Lung (tissue), 13 donors: ENCODE data around the gene ROCK1. TPM values are rescaled to one million over a fixed set of nuclear protein-coding genes. Genes with fewer than 3 reads are reported as not detected.
"Not testable (repeated sequence)": the region's sequence is repeated elsewhere in the genome, so short reads cannot be mapped to it uniquely, and the experiment has no call there.

Experiments used
- ATAC-seq: fragments of 200-7000 bp; cut with Tn5 transposase; one replicate; pipeline ENCODE4 v1.9.1; 2020; ENCODE audit warnings: moderate number of reproducible peaks; ENCODE audit not compliant: insufficient read depth, low FRiP score
- DNase-seq, 3 donors: peaks; one replicate each; pipeline ENCODE4 v3.0.0-alpha.2; 2013 to 2017
- H3K27ac ChIP-seq, 2 donors: one replicate each; pipeline ENCODE4 v1.5.1; 2013; ENCODE audit warnings: mild to moderate bottlenecking in 2 of 2, moderate library complexity in 2 of 2, control low read depth in 1 of 2, inconsistent platforms in 1 of 2, low read depth in 1 of 2, low read length in 1 of 2
- H3K27me3 ChIP-seq, 3 donors: one replicate each; pipeline ENCODE4 v1.5.1; 2013; ENCODE audit warnings: low read length in 2 of 3; ENCODE audit not compliant: control insufficient read depth in 3 of 3, insufficient read depth in 3 of 3
- H3K36me3 ChIP-seq, 4 donors: one replicate each; pipeline ENCODE4 v1.5.1; 2013; ENCODE audit warnings: low read length in 4 of 4, mild to moderate bottlenecking in 1 of 4, moderate library complexity in 1 of 4; ENCODE audit not compliant: control insufficient read depth in 4 of 4, insufficient read depth in 4 of 4
- H3K4me1 ChIP-seq, 5 donors: one replicate each; pipeline ENCODE4 v1.5.1; 2013; ENCODE audit warnings: low read length in 5 of 5, mild to moderate bottlenecking in 2 of 5, moderate library complexity in 1 of 5; ENCODE audit not compliant: control insufficient read depth in 5 of 5, insufficient read depth in 5 of 5
- H3K4me3 ChIP-seq: one replicate; pipeline ENCODE4 v1.5.1; 2013; ENCODE audit warnings: mild to moderate bottlenecking, control low read depth, moderate library complexity
- H3K9ac ChIP-seq, 2 donors: one replicate each; pipeline ENCODE4 v1.5.1; 2013; ENCODE audit warnings: low read length in 2 of 2, control low read depth in 1 of 2; ENCODE audit not compliant: insufficient read depth in 1 of 2
- H3K9me3 ChIP-seq, 4 donors: one replicate each; pipeline ENCODE4 v1.5.1; 2013; ENCODE audit warnings: low read length in 3 of 4, mild to moderate bottlenecking in 1 of 4, moderate library complexity in 1 of 4; ENCODE audit not compliant: control insufficient read depth in 4 of 4, insufficient read depth in 3 of 4
- CTCF ChIP-seq: IDR thresholded peaks from 2 replicates; pipeline ENCODE4 v1.5.1; 2012; ENCODE audit warnings: mild to moderate bottlenecking; ENCODE audit errors: control extremely low read depth, extremely low read depth
- WGBS, 2 donors: extraction: QIAGEN DNeasy Blood & Tissue Kit; methylation state at CpG; one replicate each; pipeline ENCODE4 v1.1.7; 2013; 5-methylcytosine and 5-hydroxymethylcytosine counted together
- polyA plus RNA-seq, 2 donors: library from polyadenylated mRNA; stranded (reverse); fragments of 200-250 nt; gene quantifications; one replicate each; pipeline ENCODE4 v1.2.1, GENCODE V29; 2013
- small RNA-seq: library from RNA; depleted of rRNA; stranded (forward); fragments of <200 nt; gene quantifications from one replicate; pipeline ENCODE3, GENCODE V24; 2014; ENCODE audit warnings: low replicate concordance
- total RNA-seq, 2 donors: library from RNA; depleted of rRNA in 1 of 2; stranded (reverse); fragments of >200 nt in 1 of 2; gene quantifications; one replicate each; pipeline ENCODE4 v1.2.1, GENCODE V29; 2014 to 2021
- donor health status: control.
- donor health status: control.
- donor health status: Bipolar disorder and iron deficiency.
- donor health status: healthy.
- donor health status: DM: yes; HTN: yes; CAD: no.

ROCK1 gene
- total and polyA plus RNA-seq, 4 donors: 13.4 to 115 (median 35.9) TPM

DNA sequence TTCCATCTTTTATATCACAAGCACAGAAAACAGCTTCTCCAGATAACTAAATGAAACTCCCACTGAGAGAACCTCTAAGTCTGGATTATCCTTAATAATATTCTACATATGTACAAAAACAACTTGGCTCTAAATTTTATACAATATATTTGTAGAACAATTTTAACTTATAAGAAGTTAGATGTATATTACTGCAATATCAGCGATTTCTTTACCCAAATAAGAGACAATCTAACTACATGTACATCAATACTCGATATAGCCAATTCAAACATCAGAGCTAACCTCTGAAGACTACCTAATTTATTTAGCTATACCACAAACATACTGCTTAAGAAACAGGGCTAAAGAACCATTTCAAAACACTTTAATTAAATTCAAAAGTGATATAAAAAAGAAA is 148.6 kb downstream of the ROCK1 start:
- WGBS, 2 donors: 99 to 100% methylated on average over 2 of the region's 2 CpGs
- no peaks in the 10 kb centered on the region for H3K4me1 ChIP-seq
- H3K36me3 ChIP-seq: peaks cover 2 to 6% (median 2%) of the 10 kb centered on the region in 4 donors

DNA sequence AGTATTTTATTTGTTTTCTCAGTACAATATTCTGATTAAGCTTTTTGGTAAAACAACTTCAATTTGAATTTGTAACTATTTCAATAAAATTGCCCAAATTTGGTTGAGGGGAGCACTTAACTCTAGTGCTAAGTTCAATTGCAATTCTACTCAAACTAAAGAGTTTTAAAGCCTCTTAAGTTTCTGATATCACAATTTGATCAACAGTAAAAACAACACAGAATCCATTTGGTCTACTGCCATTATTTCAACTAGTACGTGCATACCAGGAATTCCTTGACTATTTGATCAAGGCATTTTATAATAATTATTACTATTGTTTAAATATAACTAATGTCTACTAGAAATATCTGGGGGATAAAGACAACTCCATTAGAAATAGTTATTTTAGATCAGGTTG is 150.9 kb downstream of the ROCK1 start:
- no peaks in the 10 kb centered on the region for H3K9me3 ChIP-seq
- no peaks in the 10 kb centered on the region for H3K4me1 ChIP-seq
- DNase-seq: no peak
- H3K36me3 ChIP-seq: peaks cover 0 to 2% (median under 1%) of the 10 kb centered on the region in 4 donors
- ATAC-seq: no peak
- H3K4me3 ChIP-seq: no peak overlapping the region
- no peaks in the 10 kb centered on the region for H3K27me3 ChIP-seq
- 69 to 92% methylated on average over 1 of the region's 1 CpG for WGBS, 2 donors
- no peak overlapping the region for H3K9ac ChIP-seq
- H3K27ac ChIP-seq: no peak overlapping the region
- no peak for TF ChIP-seq CTCF

More for the DNA sequence above, 148.6 kb downstream of the ROCK1 start:
- no peak for DNase-seq
- Histone ChIP-seq H3K27ac (no peak overlapping the region), H3K9ac (no peak overlapping the region), H3K9me3 (no peaks in the 10 kb centered on the region), H3K27me3 (no peaks in the 10 kb centered on the region), H3K4me3 (no peak overlapping the region)
- TF ChIP-seq CTCF: no peak
- ATAC-seq: no peak

GRCh38 chr18:20950827-20951226 is 160.8 kb downstream of the ROCK1 start:
- ATAC-seq, H3K9ac ChIP-seq: not testable (repeated sequence)

More at GRCh38 chr18:20950827-20951226, 160.8 kb downstream of the ROCK1 start:
- H3K27me3 ChIP-seq, H3K4me3 ChIP-seq, DNase-seq, H3K27ac ChIP-seq, H3K36me3 ChIP-seq, H3K9me3 ChIP-seq, H3K4me1 ChIP-seq: not testable (repeated sequence)
- 80 to 87% methylated on average over 2 of the region's 2 CpGs for WGBS, 2 donors

Small RNAs within 50 kb of the gene (small RNA-seq; reads per million reads assigned to genes)
- gene RNU6-120P: not detected

Other genes with a start within 250 kb of the ROCK1 start
- gene GREB1L, start 130.4 kb upstream of the ROCK1 start, total RNA-seq: 1 to 10 TPM in 1 of 2 donors, under 1 TPM in 1; 0.28 to 1.2 TPM
- under 1 TPM; 0.08 to 0.55 TPM for gene GREB1L, start 130.4 kb upstream of the ROCK1 start, polyA plus RNA-seq